Neural cell (in vitro differentiated cells): ENCODE results near the gene RPS19BP1. TPM values are rescaled to one million over a fixed set of nuclear protein-coding genes. Genes with fewer than 3 reads are reported as not detected.

Experiments
- H2AFZ ChIP-seq: fragments of 200-600, 300-800 bp; sonication (generic), shearing (Covaris generic); 2 replicates; pipeline ENCODE4 v1.6.0; 2014; ENCODE audit warnings: low read depth, mild to moderate bottlenecking, antibody characterized with exemption, low read length, moderate library complexity
- H3F3A ChIP-seq: fragments of 200-600 bp; shearing (Covaris generic); 2 replicates; pipeline ENCODE4 v1.6.1; 2016; ENCODE audit warnings: mild to moderate bottlenecking, moderate library complexity, mixed read lengths, antibody characterized with exemption, low read length; ENCODE audit not compliant: insufficient read depth, poor library complexity, severe bottlenecking
- H3K27ac ChIP-seq: fragments of 200-600, 300-800 bp; sonication (generic), shearing (Covaris generic); 2 replicates; pipeline ENCODE4 v1.5.1; 2014; ENCODE audit warnings: mild to moderate bottlenecking, low read length, moderate library complexity
- H3K27me3 ChIP-seq: fragments of 300-800, 200-600 bp; sonication (generic), shearing (Covaris generic); 2 replicates; pipeline ENCODE4 v1.6.0; 2014; ENCODE audit warnings: mild to moderate bottlenecking, low read depth, low read length, moderate library complexity; ENCODE audit not compliant: insufficient read depth
- H3K36me3 ChIP-seq: fragments of 300-800, 200-600 bp; sonication (generic), shearing (Covaris generic); 2 replicates; pipeline ENCODE4 v1.5.1; 2014; ENCODE audit warnings: mild to moderate bottlenecking, antibody characterized with exemption, low read length, moderate library complexity; ENCODE audit not compliant: insufficient read depth
- H3K4me2 ChIP-seq: fragments of 300-800, 200-600 bp; sonication (generic), shearing (Covaris generic); 2 replicates; pipeline ENCODE4 v1.6.0; 2014; ENCODE audit warnings: mild to moderate bottlenecking, low read length
- H3K4me3 ChIP-seq: fragments of 300-800, 200-600 bp; sonication (generic), shearing (Covaris generic); 2 replicates; pipeline ENCODE4 v1.5.1; 2014; ENCODE audit warnings: mild to moderate bottlenecking, low read length, moderate library complexity
- H3K79me2 ChIP-seq: fragments of 200-600 bp; shearing (Covaris generic); replicated peaks from 2 replicates; pipeline ENCODE4 v1.6.0; 2014; ENCODE audit warnings: mild to moderate bottlenecking, low read length, moderate library complexity; ENCODE audit not compliant: insufficient read depth
- H3K9ac ChIP-seq: fragments of 300-800, 200-600 bp; sonication (generic), shearing (Covaris generic); 2 replicates; pipeline ENCODE4 v1.6.1; 2016; ENCODE audit warnings: mild to moderate bottlenecking, low read length, mixed read lengths
- H3K9me2 ChIP-seq: fragments of 200-600 bp; shearing (Covaris generic); 2 replicates; pipeline ENCODE4 v1.6.1; 2016; ENCODE audit warnings: mild to moderate bottlenecking, low read length, mixed read lengths; ENCODE audit not compliant: insufficient read depth
- H3K9me3 ChIP-seq: fragments of 200-600, 300-800 bp; sonication (generic), shearing (Covaris generic); 2 replicates; pipeline ENCODE4 v1.6.1; 2016; ENCODE audit warnings: mild to moderate bottlenecking, mixed run types, low read length, moderate library complexity, mixed read lengths
- H4K20me1 ChIP-seq: fragments of 200-600 bp; shearing (Covaris generic); 2 replicates; pipeline ENCODE4 v1.6.1; 2016; ENCODE audit warnings: mild to moderate bottlenecking, mixed run types; ENCODE audit not compliant: insufficient read depth
- EP300 ChIP-seq: fragments of 450-650 bp; conservative IDR thresholded peaks from 2 replicates; pipeline ENCODE4 v1.6.1; 2014; ENCODE audit warnings: antibody characterized with exemption, mild to moderate bottlenecking, moderate library complexity; ENCODE audit not compliant: poor library complexity, severe bottlenecking
- EZH2 ChIP-seq: fragments of 200-600, 300-800 bp; shearing (Covaris generic), sonication (generic); IDR thresholded peaks from 2 replicates; pipeline ENCODE4 v1.6.1; 2014; ENCODE audit warnings: antibody characterized with exemption, low read length, borderline replicate concordance, mild to moderate bottlenecking; ENCODE audit not compliant: insufficient read depth, poor library complexity, severe bottlenecking
- MXI1 ChIP-seq: fragments of 450-650 bp; conservative IDR thresholded peaks from 2 replicates; pipeline ENCODE4 v1.6.1; 2014; ENCODE audit warnings: antibody characterized with exemption, mild to moderate bottlenecking; ENCODE audit not compliant: poor library complexity, severe bottlenecking
- POLR2AphosphoS5 ChIP-seq: IDR thresholded peaks from 2 replicates; pipeline ENCODE4 v1.6.1; 2012
- RAD21 ChIP-seq: fragments of 450-650 bp; conservative IDR thresholded peaks from 2 replicates; pipeline ENCODE4 v1.6.1; 2014; ENCODE audit warnings: antibody characterized with exemption, mild to moderate bottlenecking, moderate library complexity
- SMC3 ChIP-seq: fragments of 450-650 bp; conservative IDR thresholded peaks from 2 replicates; pipeline ENCODE4 v1.6.1; 2014; ENCODE audit warnings: antibody characterized with exemption, mild to moderate bottlenecking, moderate library complexity; ENCODE audit not compliant: poor library complexity
- TAF1 ChIP-seq: IDR thresholded peaks from 2 replicates; pipeline ENCODE4 v1.6.1; 2012; ENCODE audit warnings: low read depth
- polyA plus RNA-seq: library from polyadenylated mRNA; depleted of rRNA; stranded (reverse); fragments of >200 nt; gene quantifications from 2 replicates; pipeline ENCODE4 v1.2.3, GENCODE V29; 2014
- TF ChIP-seq, protein P1 (sequence below): fragments of 450-650 bp; IDR thresholded peaks from 2 replicates; pipeline ENCODE4 v1.5.1; 2014; ENCODE audit warnings: antibody characterized with exemption, mild to moderate bottlenecking, moderate library complexity; ENCODE audit not compliant: poor library complexity, severe bottlenecking
- TF ChIP-seq, protein P2 (sequence below): IDR thresholded peaks from 2 replicates; pipeline ENCODE4 v1.6.1; 2012; ENCODE audit warnings: borderline replicate concordance

Gene RPS19BP1
- polyA plus RNA-seq, 1 donor from 2014 or later = 164 TPM

DNA sequence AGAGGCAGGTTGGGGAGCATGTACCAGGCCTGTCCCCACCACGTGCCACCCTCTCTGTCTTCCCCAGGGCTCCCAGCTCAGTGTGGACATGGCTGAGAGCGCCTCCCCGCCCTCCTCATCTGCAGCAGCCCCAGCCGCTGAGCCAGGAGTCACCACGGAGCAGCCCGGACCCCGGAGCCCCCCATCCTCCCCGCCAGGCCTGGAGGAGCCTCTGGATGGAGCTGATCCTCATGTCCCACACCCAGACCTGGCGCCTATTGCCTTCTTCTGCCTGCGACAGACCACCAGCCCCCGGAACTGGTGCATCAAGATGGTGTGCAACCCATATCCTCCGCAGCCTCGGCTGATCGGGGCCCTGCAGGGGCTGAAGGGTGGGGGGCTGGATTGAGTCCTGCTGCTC lies 38.1 kb upstream of the RPS19BP1 start, which contains the start of gene CACNA1I:
CACNA1I (plus strand) TSS at position 89 of the 400 bp plus-strand sequence; CDS start at position 89, 0 bp downstream.
- Histone ChIP-seq H3K9ac (no peak within 1 kb of the TSS), H3K4me2 (no peak within 1 kb of the TSS), H3K9me2 (no peaks in the 10 kb centered on the region), H3K9me3 (no peaks in the 10 kb centered on the region), H3K27me3 (no peaks in the 10 kb centered on the region), H3K27ac (no peak within 1 kb of the TSS), H3K4me3 (no peak within 1 kb of the TSS), H3K79me2 (no peaks in the 10 kb centered on the region), H2AFZ (no peak within 1 kb of the TSS), H3K36me3 (no peaks in the 10 kb centered on the region), H4K20me1 (no peaks in the 10 kb centered on the region), H3F3A (no peaks in the 10 kb centered on the region)
- TF ChIP-seq, protein P1, sequence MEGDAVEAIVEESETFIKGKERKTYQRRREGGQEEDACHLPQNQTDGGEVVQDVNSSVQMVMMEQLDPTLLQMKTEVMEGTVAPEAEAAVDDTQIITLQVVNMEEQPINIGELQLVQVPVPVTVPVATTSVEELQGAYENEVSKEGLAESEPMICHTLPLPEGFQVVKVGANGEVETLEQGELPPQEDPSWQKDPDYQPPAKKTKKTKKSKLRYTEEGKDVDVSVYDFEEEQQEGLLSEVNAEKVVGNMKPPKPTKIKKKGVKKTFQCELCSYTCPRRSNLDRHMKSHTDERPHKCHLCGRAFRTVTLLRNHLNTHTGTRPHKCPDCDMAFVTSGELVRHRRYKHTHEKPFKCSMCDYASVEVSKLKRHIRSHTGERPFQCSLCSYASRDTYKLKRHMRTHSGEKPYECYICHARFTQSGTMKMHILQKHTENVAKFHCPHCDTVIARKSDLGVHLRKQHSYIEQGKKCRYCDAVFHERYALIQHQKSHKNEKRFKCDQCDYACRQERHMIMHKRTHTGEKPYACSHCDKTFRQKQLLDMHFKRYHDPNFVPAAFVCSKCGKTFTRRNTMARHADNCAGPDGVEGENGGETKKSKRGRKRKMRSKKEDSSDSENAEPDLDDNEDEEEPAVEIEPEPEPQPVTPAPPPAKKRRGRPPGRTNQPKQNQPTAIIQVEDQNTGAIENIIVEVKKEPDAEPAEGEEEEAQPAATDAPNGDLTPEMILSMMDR = no peak
- TF ChIP-seq, protein P2, sequence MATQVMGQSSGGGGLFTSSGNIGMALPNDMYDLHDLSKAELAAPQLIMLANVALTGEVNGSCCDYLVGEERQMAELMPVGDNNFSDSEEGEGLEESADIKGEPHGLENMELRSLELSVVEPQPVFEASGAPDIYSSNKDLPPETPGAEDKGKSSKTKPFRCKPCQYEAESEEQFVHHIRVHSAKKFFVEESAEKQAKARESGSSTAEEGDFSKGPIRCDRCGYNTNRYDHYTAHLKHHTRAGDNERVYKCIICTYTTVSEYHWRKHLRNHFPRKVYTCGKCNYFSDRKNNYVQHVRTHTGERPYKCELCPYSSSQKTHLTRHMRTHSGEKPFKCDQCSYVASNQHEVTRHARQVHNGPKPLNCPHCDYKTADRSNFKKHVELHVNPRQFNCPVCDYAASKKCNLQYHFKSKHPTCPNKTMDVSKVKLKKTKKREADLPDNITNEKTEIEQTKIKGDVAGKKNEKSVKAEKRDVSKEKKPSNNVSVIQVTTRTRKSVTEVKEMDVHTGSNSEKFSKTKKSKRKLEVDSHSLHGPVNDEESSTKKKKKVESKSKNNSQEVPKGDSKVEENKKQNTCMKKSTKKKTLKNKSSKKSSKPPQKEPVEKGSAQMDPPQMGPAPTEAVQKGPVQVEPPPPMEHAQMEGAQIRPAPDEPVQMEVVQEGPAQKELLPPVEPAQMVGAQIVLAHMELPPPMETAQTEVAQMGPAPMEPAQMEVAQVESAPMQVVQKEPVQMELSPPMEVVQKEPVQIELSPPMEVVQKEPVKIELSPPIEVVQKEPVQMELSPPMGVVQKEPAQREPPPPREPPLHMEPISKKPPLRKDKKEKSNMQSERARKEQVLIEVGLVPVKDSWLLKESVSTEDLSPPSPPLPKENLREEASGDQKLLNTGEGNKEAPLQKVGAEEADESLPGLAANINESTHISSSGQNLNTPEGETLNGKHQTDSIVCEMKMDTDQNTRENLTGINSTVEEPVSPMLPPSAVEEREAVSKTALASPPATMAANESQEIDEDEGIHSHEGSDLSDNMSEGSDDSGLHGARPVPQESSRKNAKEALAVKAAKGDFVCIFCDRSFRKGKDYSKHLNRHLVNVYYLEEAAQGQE = no peak
- TF ChIP-seq POLR2AphosphoS5 = no peak
- TF ChIP-seq RAD21 = no peak
- no peak for TF ChIP-seq MXI1
- no peak for TF ChIP-seq EZH2
- TF ChIP-seq EP300 = no peak
- no peak for TF ChIP-seq SMC3
- TF ChIP-seq TAF1 = no peak

DNA sequence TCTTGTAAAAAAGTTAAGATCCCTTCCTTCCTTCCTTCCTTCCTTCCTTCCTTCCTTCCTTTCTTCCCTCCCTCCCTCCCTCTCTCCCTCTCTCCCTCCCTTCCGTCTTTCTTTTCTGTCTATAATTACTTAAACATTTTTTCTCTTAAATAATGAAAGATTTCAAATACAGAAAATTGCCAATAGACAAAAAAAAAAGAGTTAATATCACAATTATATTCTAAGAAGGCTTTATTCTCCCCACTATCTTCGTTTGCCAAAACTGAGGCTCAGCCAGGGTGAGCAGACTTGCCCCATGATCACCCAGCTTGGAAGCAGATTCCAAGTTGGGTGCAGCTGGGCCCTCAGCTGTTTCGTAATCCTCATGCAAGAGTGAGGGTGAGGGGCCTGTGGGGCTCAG lies 37.7 kb upstream of the RPS19BP1 start:
- Histone ChIP-seq H2AFZ (no peak overlapping the region), H3K9me2 (no peaks in the 10 kb centered on the region), H3K36me3 (no peaks in the 10 kb centered on the region), H3K27ac (no peak overlapping the region), H3K4me3 (no peak overlapping the region), H3K9me3 (no peaks in the 10 kb centered on the region), H3K27me3 (no peaks in the 10 kb centered on the region), H4K20me1 (no peaks in the 10 kb centered on the region), H3F3A (no peaks in the 10 kb centered on the region), H3K79me2 (no peaks in the 10 kb centered on the region), H3K9ac (no peak overlapping the region), H3K4me2 (no peak overlapping the region)
- no peak for TF ChIP-seq MXI1
- TF ChIP-seq TAF1 = no peak
- TF ChIP-seq EP300 = no peak
- TF ChIP-seq POLR2AphosphoS5 = no peak
- TF ChIP-seq, protein P2 = no peak
- no peak for TF ChIP-seq SMC3
- TF ChIP-seq EZH2 = no peak
- TF ChIP-seq RAD21 = no peak
- TF ChIP-seq, protein P1 = no peak
